H1 (cell line): ENCODE measurements around the gene KRTAP4-9. TPM values are rescaled to one million over a fixed set of nuclear protein-coding genes. Genes with fewer than 3 reads are reported as not detected.

Experiments
- CTCF ChIA-PET: fragments of 300-600 bp; sonication (Branson Sonifier 250); formaldehyde crosslinking; loops from one replicate; lab custom pipeline; 2021; ENCODE audit not compliant: partially characterized antibody; lab: Charles Lee
- POLR2A ChIA-PET: fragments of 300-600 bp; sonication (Branson Sonifier 250); formaldehyde crosslinking; loops from one replicate; lab custom pipeline; 2021; ENCODE audit warnings: inconsistent platforms; ENCODE audit not compliant: partially characterized antibody; lab: Charles Lee
- DNase-seq, 2 experiments: peaks; one replicate each; pipeline versions ENCODE4 v3.0.0 to v3.0.0-alpha.2; 2010 to 2022; ENCODE audit warnings: low spot score in 2 of 2, low read depth in 1 of 2, mixed read lengths in 1 of 2
- FAIRE-seq: peaks from 2 replicates; lab custom pipeline; 2011; peaks lifted over from hg19 to GRCh38; lab: Jason Lieb, UNC
- H2AFZ ChIP-seq: 2 replicates; pipeline ENCODE4 v1.8.1; 2012; ENCODE audit warnings: low read length, inconsistent platforms
- H2AK5ac ChIP-seq: 2 replicates; pipeline ENCODE4 v1.6.1; 2013; ENCODE audit warnings: low read depth, low read length
- H2BK120ac ChIP-seq: replicated peaks from 2 replicates; pipeline ENCODE3; 2013; ENCODE audit warnings: low read depth, low read length, inconsistent platforms
- H2BK12ac ChIP-seq: 2 replicates; pipeline ENCODE4 v1.6.1; 2013; ENCODE audit warnings: low read depth, low read length
- H2BK15ac ChIP-seq: 2 replicates; pipeline ENCODE4 v1.6.1; 2013; ENCODE audit warnings: low read length
- H2BK20ac ChIP-seq: 2 replicates; pipeline ENCODE4 v1.6.1; 2013; ENCODE audit warnings: low read length
- H2BK5ac ChIP-seq: 2 replicates; pipeline ENCODE4 v1.6.1; 2013; ENCODE audit warnings: low read depth, low read length
- H3K14ac ChIP-seq: 2 replicates; pipeline ENCODE4 v1.6.1; 2013; ENCODE audit warnings: inconsistent platforms; ENCODE audit not compliant: insufficient read length
- H3K18ac ChIP-seq: 2 replicates; pipeline ENCODE4 v1.6.1; 2013; ENCODE audit warnings: low read length; ENCODE audit errors: extremely low read depth
- H3K23ac ChIP-seq: 2 replicates; pipeline ENCODE4 v1.6.1; 2013; ENCODE audit warnings: inconsistent platforms; ENCODE audit not compliant: insufficient read length
- H3K23me2 ChIP-seq: 2 replicates; pipeline ENCODE4 v1.6.1; 2013; ENCODE audit warnings: low read depth, low read length
- H3K27ac ChIP-seq: 2 replicates; pipeline ENCODE4 v1.6.1; 2011; ENCODE audit warnings: low read depth, low read length, inconsistent platforms
- H3K27me3 ChIP-seq, 4 experiments: replicated peaks in 1 of 4; 1 replicate in 1 of 4; 2 replicates in 3 of 4; pipeline versions ENCODE4 v1.6.1 to v1.8.1; 2011 to 2013; ENCODE audit warnings: low read length in 3 of 4, mild to moderate bottlenecking in 3 of 4, inconsistent platforms in 2 of 4, mixed read lengths in 2 of 4, moderate library complexity in 1 of 4; ENCODE audit not compliant: control insufficient read depth in 3 of 4, insufficient read depth in 3 of 4; ENCODE audit errors: extremely low read depth in 1 of 4
- H3K36me3 ChIP-seq, 4 experiments: 2 replicates each; pipeline versions ENCODE4 v1.6.1 to v1.8.1; 2011 to 2013; ENCODE audit warnings: mild to moderate bottlenecking in 4 of 4, low read length in 3 of 4, moderate library complexity in 2 of 4, control low read depth in 1 of 4, inconsistent platforms in 1 of 4; ENCODE audit not compliant: insufficient read depth in 4 of 4, control insufficient read depth in 2 of 4
- H3K4ac ChIP-seq: replicated peaks from 2 replicates; pipeline ENCODE3; 2013; ENCODE audit warnings: low read length, low read depth, mixed read lengths, inconsistent platforms; ENCODE audit not compliant: insufficient read length
- H3K4me1 ChIP-seq, 4 experiments: replicated peaks in 1 of 4; 1 replicate in 1 of 4; 2 replicates in 3 of 4; pipeline versions ENCODE4 v1.6.1 to v1.8.1; 2011 to 2013; ENCODE audit warnings: low read length in 3 of 4, inconsistent platforms in 2 of 4, mixed read lengths in 1 of 4; ENCODE audit not compliant: insufficient read depth in 4 of 4, control insufficient read depth in 3 of 4
- H3K4me2 ChIP-seq, 2 experiments: 2 replicates each; pipeline versions ENCODE4 v1.6.1 to v1.8.1; 2011 to 2013; ENCODE audit warnings: low read depth in 2 of 2, low read length in 2 of 2, control low read depth in 1 of 2, inconsistent platforms in 1 of 2, mild to moderate bottlenecking in 1 of 2; ENCODE audit not compliant: insufficient read depth in 1 of 2
- H3K4me3 ChIP-seq, 4 experiments: fragments of 200-600, 300-600 bp in 1 of 4; sonication (generic), shearing (Covaris generic), sonication (Bioruptor Twin) in 1 of 4; 2 replicates each; pipeline versions ENCODE4 v1.5.1 to v1.8.1; 2011 to 2016; ENCODE audit warnings: low read length in 4 of 4, low read depth in 3 of 4, control low read depth in 2 of 4, inconsistent platforms in 2 of 4, mild to moderate bottlenecking in 2 of 4, mixed read lengths in 1 of 4, moderate library complexity in 1 of 4; ENCODE audit not compliant: insufficient read depth in 2 of 4; ENCODE audit errors: extremely low read depth in 1 of 4
- H3K56ac ChIP-seq: replicated peaks from 2 replicates; pipeline ENCODE3; 2013; ENCODE audit warnings: low read depth, mild to moderate bottlenecking, mixed read lengths, low read length, inconsistent platforms; ENCODE audit not compliant: insufficient read length
- H3K79me1 ChIP-seq: 2 replicates; pipeline ENCODE4 v1.6.1; 2013; ENCODE audit warnings: low read depth, low read length, control low read depth
- H3K79me2 ChIP-seq, 2 experiments: 2 replicates each; pipeline versions ENCODE4 v1.6.1 to v1.8.1; 2012 to 2013; ENCODE audit warnings: low read length in 2 of 2, mild to moderate bottlenecking in 2 of 2, inconsistent platforms in 1 of 2; ENCODE audit not compliant: insufficient read depth in 2 of 2, control insufficient read depth in 1 of 2
- H3K9ac ChIP-seq, 4 experiments: replicated peaks in 1 of 4; 1 replicate in 1 of 4; 2 replicates in 3 of 4; pipeline versions ENCODE4 v1.6.1 to v1.8.1; 2011 to 2013; ENCODE audit warnings: low read depth in 3 of 4, low read length in 3 of 4, control low read depth in 2 of 4, mild to moderate bottlenecking in 2 of 4, moderate library complexity in 2 of 4, inconsistent platforms in 1 of 4; ENCODE audit errors: extremely low read depth in 1 of 4
- H3K9me3 ChIP-seq, 2 experiments: 2 replicates each; pipeline versions ENCODE4 v1.6.1 to v1.8.1; 2012 to 2013; ENCODE audit warnings: mild to moderate bottlenecking in 2 of 2, moderate library complexity in 2 of 2, control low read depth in 1 of 2, inconsistent platforms in 1 of 2, low read depth in 1 of 2, low read length in 1 of 2, mixed read lengths in 1 of 2; ENCODE audit not compliant: insufficient read depth in 2 of 2
- H4K20me1 ChIP-seq, 2 experiments: replicated peaks in 1 of 2; 2 replicates each; pipeline versions ENCODE3 to v1.8.1; 2011 to 2013; ENCODE audit warnings: inconsistent platforms in 2 of 2, low read length in 2 of 2, mild to moderate bottlenecking in 1 of 2; ENCODE audit not compliant: insufficient read depth in 2 of 2, control insufficient read depth in 1 of 2
- H4K5ac ChIP-seq: 2 replicates; pipeline ENCODE4 v1.6.1; 2013; ENCODE audit warnings: low read length, low read depth, mixed read lengths, inconsistent platforms; ENCODE audit not compliant: insufficient read length
- H4K8ac ChIP-seq: 2 replicates; pipeline ENCODE4 v1.8.0; 2013; ENCODE audit warnings: mild to moderate bottlenecking, moderate library complexity, low read length, inconsistent platforms; ENCODE audit not compliant: insufficient read depth; ENCODE audit errors: extremely low read depth
- H4K91ac ChIP-seq: replicated peaks from 2 replicates; pipeline ENCODE3; 2013; ENCODE audit warnings: low read length, mixed read lengths, inconsistent platforms; ENCODE audit not compliant: insufficient read length
- BACH1 ChIP-seq: IDR thresholded peaks from 2 replicates; pipeline ENCODE4 v1.6.1; 2012; ENCODE audit warnings: low read length, improper control_type of control experiment
- BRCA1 ChIP-seq: IDR thresholded peaks from 2 replicates; pipeline ENCODE4 v1.6.1; 2012; ENCODE audit warnings: low read depth, low read length, improper control_type of control experiment
- JUN ChIP-seq: IDR thresholded peaks from 2 replicates; pipeline ENCODE4 v1.6.1; 2011; ENCODE audit warnings: low read depth, mild to moderate bottlenecking, improper control_type of control experiment, low read length
- KDM1A ChIP-seq: fragments of 200-600, 300-600 bp; sonication (generic); IDR thresholded peaks from 2 replicates; pipeline ENCODE4 v1.7.1; 2016; ENCODE audit warnings: mild to moderate bottlenecking, low read length, borderline replicate concordance
- MAX ChIP-seq: IDR thresholded peaks from 2 replicates; pipeline ENCODE4 v1.6.1; 2012; ENCODE audit warnings: inconsistent platforms
- POLR2A ChIP-seq, 2 experiments: IDR thresholded peaks; 1 replicate in 1 of 2; 2 replicates in 1 of 2; pipeline ENCODE4 v1.6.1; 2011; ENCODE audit warnings: low read depth in 2 of 2, low read length in 2 of 2, mild to moderate bottlenecking in 2 of 2; ENCODE audit errors: control extremely low read depth in 1 of 2
- RBBP5 ChIP-seq: IDR thresholded peaks from 2 replicates; pipeline ENCODE4 v1.7.1; 2012; ENCODE audit warnings: low read depth, mild to moderate bottlenecking, inconsistent platforms, low read length, moderate library complexity, borderline replicate concordance
- SIX5 ChIP-seq: IDR thresholded peaks from 2 replicates; pipeline ENCODE4 v1.6.1; 2011; ENCODE audit warnings: mild to moderate bottlenecking, low read depth, low read length
- TAF1 ChIP-seq: IDR thresholded peaks from 2 replicates; pipeline ENCODE4 v1.6.1; 2011; ENCODE audit warnings: mild to moderate bottlenecking, low read depth, low read length
- TCF12 ChIP-seq: IDR thresholded peaks from 2 replicates; pipeline ENCODE4 v1.6.1; 2011; ENCODE audit warnings: low read depth, mild to moderate bottlenecking, low read length
- WGBS, 2 experiments: shearing (Covaris generic) in 1 of 2; methylation state at CpG; one replicate each; pipeline versions ENCODE4 v1.1.6 to v1.1.7; 2013 to 2015; ENCODE audit warnings: low lambda C conversion rate in 2 of 2, mixed read lengths in 2 of 2, inconsistent platforms in 1 of 2, low coverage in 1 of 2, missing lambda C conversion rate in 1 of 2; ENCODE audit not compliant: insufficient replicate concordance in 2 of 2, insufficient coverage in 1 of 2, insufficient read length in 1 of 2; ENCODE audit errors: extremely low coverage in 1 of 2, missing lambda C conversion rate in 1 of 2; 5-methylcytosine and 5-hydroxymethylcytosine counted together
- polyA plus RNA-seq, 7 experiments: library from polyadenylated mRNA; depleted of rRNA in 3 of 7; stranded (reverse) in 5 of 7; unstranded in 2 of 7; fragments of >200 nt in 5 of 7; fragments of 200-250 nt in 2 of 7; gene quantifications; 1 replicate in 5 of 7; 2 replicates in 1 of 7; 4 replicates in 1 of 7; pipeline versions ENCODE4 v1.2.1 to v1.2.3, GENCODE V29; 2011 to 2013; ENCODE audit warnings: missing spikeins in 2 of 7, mixed read lengths in 2 of 7
- total RNA-seq: library from RNA; stranded (reverse); fragmentation: NEBNext Ultra II Directional; extraction: Animal tissue kit (Norgen Biotek cat#: 25700); gene quantifications from 2 replicates; pipeline ENCODE4 v1.2.1, GENCODE V29; 2021
- TF ChIP-seq, protein P1 (sequence below): IDR thresholded peaks from 2 replicates; pipeline ENCODE4 v1.6.1; 2011; ENCODE audit warnings: low read length, improper control_type of control experiment

The KRTAP4-9 gene
- total and polyA plus RNA-seq, 2 of the 8 experiments (the other 6 are each of a cell fraction or from before 2014, with no cell fraction given), result not detected

DNA sequence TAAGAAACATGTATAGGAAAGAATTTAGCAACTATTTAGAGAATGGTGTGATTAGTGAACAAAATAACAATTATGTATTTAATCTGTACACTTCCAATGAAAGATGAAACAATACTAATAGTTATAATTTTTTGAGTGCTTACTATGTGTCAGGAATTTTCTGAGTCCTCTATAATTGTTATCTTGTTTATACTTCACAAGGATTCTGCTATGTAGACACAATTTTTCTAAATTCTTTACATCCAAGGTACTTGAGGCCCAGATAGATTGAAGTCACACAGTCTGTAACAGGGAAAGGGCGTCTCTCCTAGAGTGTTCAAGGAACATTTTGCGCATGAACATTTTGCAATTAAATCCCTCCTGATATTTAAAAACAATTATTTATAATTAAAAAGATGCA is 19.9 kb downstream of the KRTAP4-9 start:
- Histone ChIP-seq H3K9ac (no peak overlapping the region), H3K23ac (no peak overlapping the region), H3K79me1 (no peaks in the 10 kb centered on the region), H3K4me3 (no peak overlapping the region), H3K4me1 (no peaks in the 10 kb centered on the region), H3K4me2 (no peak overlapping the region), H3K56ac (no peak overlapping the region), H3K9me3 (0 out of 4 replicates have a peak, but pooled peaks cover 0 to 5% of the 10 kb centered on the region in 2 experiments), H2AFZ (no peak overlapping the region), H3K36me3 (no peaks in the 10 kb centered on the region), H3K79me2 (no peaks in the 10 kb centered on the region), H2BK5ac (no peak overlapping the region), H3K27me3 (no peaks in the 10 kb centered on the region), H2BK15ac (no peak overlapping the region), H2AK5ac (no peak overlapping the region), H4K91ac (no peak overlapping the region), H4K20me1 (no peaks in the 10 kb centered on the region), H4K8ac (no peak overlapping the region), H3K18ac (no peak overlapping the region), H2BK12ac (no peak overlapping the region), H3K27ac (no peak overlapping the region), H3K4ac (no peak overlapping the region), H2BK20ac (no peak overlapping the region), H2BK120ac (no peak overlapping the region), H4K5ac (no peak overlapping the region), H3K14ac (no peak overlapping the region), H3K23me2 (no peaks in the 10 kb centered on the region; the same call in 1 of the 2 replicates)
- ChIA-PET CTCF (no interaction called here), POLR2A (no interaction called here)
- no peak for DNase-seq
- 83% methylated on average over 2 of the region's 2 CpGs; no CpG with 5 or more reads in 1 of the 2 experiments for WGBS, 2 experiments
- FAIRE-seq, result no peak
- TF ChIP-seq BRCA1 (no peak), MAX (no peak), KDM1A (no peak), SIX5 (no peak), BACH1 (no peak), RBBP5 (no peak), POLR2A (IDR thresholded peaks at IDR 0.05; ENCODE audit: control extremely low read depth in 1 of 2, low read depth in 2 of 2, low read length in 2 of 2) (no peak), TAF1 (no peak), JUN (no peak), TCF12 (no peak)
- TF ChIP-seq, protein P1, sequence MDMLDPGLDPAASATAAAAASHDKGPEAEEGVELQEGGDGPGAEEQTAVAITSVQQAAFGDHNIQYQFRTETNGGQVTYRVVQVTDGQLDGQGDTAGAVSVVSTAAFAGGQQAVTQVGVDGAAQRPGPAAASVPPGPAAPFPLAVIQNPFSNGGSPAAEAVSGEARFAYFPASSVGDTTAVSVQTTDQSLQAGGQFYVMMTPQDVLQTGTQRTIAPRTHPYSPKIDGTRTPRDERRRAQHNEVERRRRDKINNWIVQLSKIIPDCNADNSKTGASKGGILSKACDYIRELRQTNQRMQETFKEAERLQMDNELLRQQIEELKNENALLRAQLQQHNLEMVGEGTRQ, result no peak
